HepG2 (cell line): Measurements from ENCODE around the gene PLPPR2. TPM values are rescaled to one million over a fixed set of nuclear protein-coding genes. Genes with fewer than 3 reads are reported as not detected.

Source experiments
- ATAC-seq: fragments of 200-7000 bp; cut with Tn5 transposase; 3 replicates; pipeline ENCODE4 v1.9.1; 2020; ENCODE audit warnings: mild to moderate bottlenecking, moderate library complexity
- BruUV-seq: library from RNA; stranded (reverse); fragments of 400-500 nt; replicated peaks from 2 replicates; lab custom pipeline; 2021; lab: Mats Ljungman, UMichigan
- CTCF ChIA-PET: fragments of 300-600 bp; formaldehyde crosslinking; extraction: SDS; loops from one replicate; lab custom pipeline; 2021; ENCODE audit warnings: low total read pairs, inconsistent platforms, low intra/inter-chr PET ratio; lab: Yijun Ruan, JAX
- POLR2A ChIA-PET: fragments of 350-600 bp; sonication (Branson Sonifier 250); formaldehyde crosslinking; loops from one replicate; lab custom pipeline; 2020; ENCODE audit warnings: antibody characterized with exemption, inconsistent platforms; lab: Yijun Ruan, JAX
- DNase-seq: peaks from one replicate; pipeline ENCODE4 v3.0.0-alpha.2; 2015; ENCODE audit warnings: low spot score
- FAIRE-seq: peaks from 3 replicates; lab custom pipeline; 2011; peaks lifted over from hg19 to GRCh38; lab: Jason Lieb, UNC
- H2AFZ ChIP-seq: one replicate; pipeline ENCODE4 v1.6.1; 2011; ENCODE audit warnings: low read length, inconsistent platforms
- H3K27ac ChIP-seq: fragments of 300-600 bp; 3 replicates; pipeline ENCODE4 v1.8.0; 2011; ENCODE audit warnings: mixed run types, mild to moderate bottlenecking, mixed read lengths, low read length, inconsistent platforms; ENCODE audit not compliant: insufficient read depth; ENCODE audit errors: extremely low read length
- H3K27me3 ChIP-seq, 2 experiments: fragments of 200-600 bp in 1 of 2; 2 replicates in 1 of 2; 3 replicates in 1 of 2; pipeline versions ENCODE4 v1.6.0 to v1.8.0; 2011; ENCODE audit warnings: low read length in 2 of 2, mild to moderate bottlenecking in 2 of 2, moderate library complexity in 2 of 2, inconsistent platforms in 1 of 2; ENCODE audit not compliant: insufficient read depth in 2 of 2, control insufficient read depth in 1 of 2
- H3K36me3 ChIP-seq, 2 experiments: fragments of 200-600 bp in 1 of 2; replicated peaks in 1 of 2; 2 replicates in 1 of 2; 3 replicates in 1 of 2; pipeline versions ENCODE4 v1.5.1 to v1.8.0; 2011; ENCODE audit warnings: low read length in 2 of 2, inconsistent platforms in 1 of 2; ENCODE audit not compliant: insufficient read depth in 2 of 2, control insufficient read depth in 1 of 2
- H3K4me1 ChIP-seq: 2 replicates; pipeline ENCODE4 v1.5.1; 2012; ENCODE audit warnings: low read length, inconsistent platforms; ENCODE audit not compliant: insufficient read depth
- H3K4me2 ChIP-seq: 2 replicates; pipeline ENCODE4 v1.6.0; 2011; ENCODE audit warnings: low read depth, low read length, inconsistent platforms
- H3K4me3 ChIP-seq, 3 experiments: fragments of 200-600 bp in 1 of 3; sonication (generic), shearing (Covaris generic) in 1 of 3; replicated peaks in 1 of 3; 2 replicates each; pipeline ENCODE4 v1.5.1; 2011 to 2016; ENCODE audit warnings: low read length in 3 of 3, inconsistent platforms in 2 of 3, low read depth in 2 of 3, mild to moderate bottlenecking in 2 of 3, control low read depth in 1 of 3, mixed read lengths in 1 of 3; ENCODE audit not compliant: insufficient read depth in 1 of 3
- H3K79me2 ChIP-seq: one replicate; pipeline ENCODE4 v1.6.1; 2011; ENCODE audit warnings: low read length, inconsistent platforms; ENCODE audit not compliant: insufficient read depth
- H3K9ac ChIP-seq: 2 replicates; pipeline ENCODE4 v1.6.0; 2011; ENCODE audit warnings: mild to moderate bottlenecking, low read depth, low read length, inconsistent platforms; ENCODE audit not compliant: insufficient read depth
- H3K9me3 ChIP-seq: 2 replicates; pipeline ENCODE4 v1.5.1; 2012; ENCODE audit warnings: mild to moderate bottlenecking, low read length
- H4K20me1 ChIP-seq: 2 replicates; pipeline ENCODE4 v1.6.0; 2011; ENCODE audit warnings: inconsistent platforms, mild to moderate bottlenecking, low read length, moderate library complexity; ENCODE audit not compliant: insufficient read depth
- ATM ChIP-seq: fragments of 450-650 bp; IDR thresholded peaks from 2 replicates; pipeline ENCODE4 v1.7.1; 2017; ENCODE audit warnings: mild to moderate bottlenecking, borderline replicate concordance
- NFIC ChIP-seq: IDR thresholded peaks from 2 replicates; pipeline ENCODE4 v1.6.1; 2012; ENCODE audit warnings: mild to moderate bottlenecking, low read length, inconsistent platforms
- PAF1 ChIP-seq: IDR thresholded peaks from 2 replicates; pipeline ENCODE4 v1.6.1; 2016; ENCODE audit warnings: missing genetic modification reagents, missing compliant biosample characterization
- RAD51 ChIP-seq: fragments of 450-650 bp; IDR thresholded peaks from 2 replicates; pipeline ENCODE4 v1.6.1; 2016; ENCODE audit warnings: borderline replicate concordance
- SRF ChIP-seq: IDR thresholded peaks from 2 replicates; pipeline ENCODE4 v1.6.1; 2011; ENCODE audit warnings: mild to moderate bottlenecking, low read depth, low read length, moderate library complexity
- TBX3 ChIP-seq: fragments of 450-650 bp; IDR thresholded peaks from 2 replicates; pipeline ENCODE4 v1.6.1; 2017; ENCODE audit warnings: antibody characterized with exemption, mild to moderate bottlenecking, inconsistent platforms, borderline replicate concordance
- TEAD3 ChIP-seq: optimal IDR thresholded peaks from 2 replicates; pipeline ENCODE3; 2016; ENCODE audit warnings: borderline replicate concordance
- ZNF790 ChIP-seq: sonication (generic); formaldehyde crosslinking; IDR thresholded peaks from 2 replicates; pipeline ENCODE4 v1.8.0; 2022; ENCODE audit warnings: missing genetic modification reagents, mild to moderate bottlenecking, borderline replicate concordance
- ZSCAN29 ChIP-seq: sonication (generic); formaldehyde crosslinking; conservative IDR thresholded peaks from 2 replicates; pipeline ENCODE4 v1.4.0; 2020; ENCODE audit warnings: mild to moderate bottlenecking, missing genetic modification reagents
- WGBS: methylation state at CpG from one replicate; pipeline ENCODE4 v1.1.6; 2017; ENCODE audit warnings: low lambda C conversion rate; 5-methylcytosine and 5-hydroxymethylcytosine counted together
- in situ Hi-C: cut with HindIII; loops from 2 replicates; pipeline ENCODE4 v1.10.0; 2017; ENCODE audit warnings: low pct_unique_long_range_greater_than_20kb; ENCODE audit not compliant: extremely low pct_ligation_motif_present
- intact Hi-C: fragments of 100-400 bp; cut with micrococcal nuclease; formaldehyde crosslinking; loops from one replicate; pipeline ENCODE4 v1.10.0; 2022; ENCODE audit not compliant: unreplicated experiment
- polyA plus RNA-seq, 8 experiments: library from polyadenylated mRNA; depleted of rRNA in 3 of 8; stranded (reverse) in 7 of 8; unstranded in 1 of 8; fragments of >200 nt; fragmentation: Illumina TruSeq in 4 of 8; extraction: Trizol in 4 of 8; gene quantifications; 2 replicates each; pipeline versions ENCODE4 v1.2.1 to v1.2.3, GENCODE V29; 2011 to 2016; ENCODE audit warnings: low read depth in 4 of 8, missing spikeins in 1 of 8, mixed read lengths in 1 of 8; ENCODE audit not compliant: insufficient read depth in 1 of 8
- total RNA-seq, 5 experiments: library from RNA; depleted of rRNA; stranded (reverse); fragments of >200 nt; fragmentation: Illumina TruSeq; extraction: Trizol; gene quantifications; 2 replicates each; pipeline ENCODE4 v1.2.3, GENCODE V29; 2016; ENCODE audit warnings: low read depth in 1 of 5
- TF ChIP-seq, protein P1 (sequence below): sonication (generic); formaldehyde crosslinking; IDR thresholded peaks from 2 replicates; pipeline ENCODE4 v1.5.0; 2020; ENCODE audit warnings: mild to moderate bottlenecking, missing genetic modification reagents, moderate library complexity
- TF ChIP-seq, protein P2 (sequence below): sonication (generic); formaldehyde crosslinking; IDR thresholded peaks from 2 replicates; pipeline ENCODE4 v1.4.0; 2020; ENCODE audit warnings: missing genetic modification reagents
- TF ChIP-seq, protein P3 (sequence below), 2 experiments: IDR thresholded peaks; 2 replicates each; pipeline ENCODE4 v1.6.1; 2011 to 2012; ENCODE audit warnings: low read length in 2 of 2, borderline replicate concordance in 1 of 2, low read depth in 1 of 2, mild to moderate bottlenecking in 1 of 2, moderate library complexity in 1 of 2

Gene PLPPR2
- total and polyA plus RNA-seq, 2 of the 13 experiments (the other 11 are each of a cell fraction or from before 2014, with no cell fraction given), result 1.5 to 2.1 TPM

DNA sequence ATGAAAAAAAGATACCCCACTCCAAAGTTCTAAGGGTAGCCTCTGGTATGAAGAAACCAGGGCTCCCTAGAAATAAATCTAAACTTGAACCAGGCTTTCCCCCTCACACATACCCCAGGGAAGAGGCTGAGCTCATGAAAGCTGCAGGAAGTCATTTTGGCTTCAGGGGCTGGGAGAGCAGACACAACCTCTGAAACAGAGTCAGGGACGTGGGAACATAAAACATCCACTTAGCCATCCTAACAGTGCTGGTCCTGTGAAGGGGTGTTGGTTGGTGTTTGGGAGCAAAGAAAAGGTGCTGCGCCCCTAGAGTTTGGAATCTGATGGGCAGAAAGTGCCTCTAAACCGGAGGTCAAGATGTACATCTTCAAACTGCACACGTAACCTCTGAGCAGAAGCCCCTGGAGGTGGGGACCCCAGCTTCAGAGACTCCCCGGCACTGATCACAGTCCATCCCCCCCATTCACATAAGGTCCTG, 31.6 kb upstream of the PLPPR2 start:
- no peaks in the 10 kb centered on the region for H3K79me2 ChIP-seq
- in situ Hi-C loops (no loop called here), intact Hi-C loops (no loop called here)
- ATAC-seq, result peak; percentile 45
- H4K20me1 ChIP-seq, result no peaks in the 10 kb centered on the region
- H3K36me3 ChIP-seq, result no peaks in the 10 kb centered on the region
- no peak for DNase-seq
- no peak overlapping the region for H3K27ac ChIP-seq
- peak overlapping the region; percentile 25 to 51 (median 47); a peak in 4 of 6 replicates for H3K4me3 ChIP-seq
- H3K4me2 ChIP-seq, result peak overlapping the region; percentile 68
- no peaks in the 10 kb centered on the region for H3K9me3 ChIP-seq
- H3K27me3 ChIP-seq, result no peaks in the 10 kb centered on the region
- 3% methylated on average over 5 of the region's 5 CpGs for WGBS
- peaks cover 35% of the 10 kb centered on the region for H3K4me1 ChIP-seq
- FAIRE-seq, result no peak
- ChIA-PET POLR2A (interaction anchor here (1.0 to 2.3 kb wide), 4 partner anchors 9 to 51 kb away, joined by 4 to 10 read pairs (median 4); partner anchors contain the start of genes CCDC159, RAB3D, SWSAP1 and TMEM205), CTCF (no interaction called here)
- H2AFZ ChIP-seq, result no peak overlapping the region
- no TSS peak for BruUV-seq
- H3K9ac ChIP-seq, result no peak overlapping the region
- peak; percentile 73 for TF ChIP-seq TEAD3 (CRISPR knock-in tag)
- no peak for TF ChIP-seq ATM
- TF ChIP-seq NFIC, result no peak
- no peak for TF ChIP-seq PAF1
- TF ChIP-seq, protein P1, sequence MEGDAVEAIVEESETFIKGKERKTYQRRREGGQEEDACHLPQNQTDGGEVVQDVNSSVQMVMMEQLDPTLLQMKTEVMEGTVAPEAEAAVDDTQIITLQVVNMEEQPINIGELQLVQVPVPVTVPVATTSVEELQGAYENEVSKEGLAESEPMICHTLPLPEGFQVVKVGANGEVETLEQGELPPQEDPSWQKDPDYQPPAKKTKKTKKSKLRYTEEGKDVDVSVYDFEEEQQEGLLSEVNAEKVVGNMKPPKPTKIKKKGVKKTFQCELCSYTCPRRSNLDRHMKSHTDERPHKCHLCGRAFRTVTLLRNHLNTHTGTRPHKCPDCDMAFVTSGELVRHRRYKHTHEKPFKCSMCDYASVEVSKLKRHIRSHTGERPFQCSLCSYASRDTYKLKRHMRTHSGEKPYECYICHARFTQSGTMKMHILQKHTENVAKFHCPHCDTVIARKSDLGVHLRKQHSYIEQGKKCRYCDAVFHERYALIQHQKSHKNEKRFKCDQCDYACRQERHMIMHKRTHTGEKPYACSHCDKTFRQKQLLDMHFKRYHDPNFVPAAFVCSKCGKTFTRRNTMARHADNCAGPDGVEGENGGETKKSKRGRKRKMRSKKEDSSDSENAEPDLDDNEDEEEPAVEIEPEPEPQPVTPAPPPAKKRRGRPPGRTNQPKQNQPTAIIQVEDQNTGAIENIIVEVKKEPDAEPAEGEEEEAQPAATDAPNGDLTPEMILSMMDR (CRISPR knock-in tag), result peak; percentile 27; the same call in 1 of the 2 replicates
- TF ChIP-seq TBX3, result no peak
- TF ChIP-seq ZNF790, result no peak
- TF ChIP-seq, protein P2, sequence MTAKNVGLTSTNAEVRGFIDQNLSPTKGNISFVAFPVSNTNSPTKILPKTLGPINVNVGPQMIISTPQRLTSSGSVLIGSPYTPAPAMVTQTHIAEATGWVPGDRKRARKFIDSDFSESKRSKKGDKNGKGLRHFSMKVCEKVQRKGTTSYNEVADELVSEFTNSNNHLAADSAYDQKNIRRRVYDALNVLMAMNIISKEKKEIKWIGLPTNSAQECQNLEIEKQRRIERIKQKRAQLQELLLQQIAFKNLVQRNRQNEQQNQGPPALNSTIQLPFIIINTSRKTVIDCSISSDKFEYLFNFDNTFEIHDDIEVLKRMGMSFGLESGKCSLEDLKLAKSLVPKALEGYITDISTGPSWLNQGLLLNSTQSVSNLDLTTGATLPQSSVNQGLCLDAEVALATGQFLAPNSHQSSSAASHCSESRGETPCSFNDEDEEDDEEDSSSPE (CRISPR knock-in tag), result no peak
- TF ChIP-seq RAD51, result no peak
- no peak for TF ChIP-seq SRF
- 0 out of 2 replicates have a peak, but pooled peaks have one; percentile 22 for TF ChIP-seq ZSCAN29 (CRISPR knock-in tag)
- TF ChIP-seq, protein P3, sequence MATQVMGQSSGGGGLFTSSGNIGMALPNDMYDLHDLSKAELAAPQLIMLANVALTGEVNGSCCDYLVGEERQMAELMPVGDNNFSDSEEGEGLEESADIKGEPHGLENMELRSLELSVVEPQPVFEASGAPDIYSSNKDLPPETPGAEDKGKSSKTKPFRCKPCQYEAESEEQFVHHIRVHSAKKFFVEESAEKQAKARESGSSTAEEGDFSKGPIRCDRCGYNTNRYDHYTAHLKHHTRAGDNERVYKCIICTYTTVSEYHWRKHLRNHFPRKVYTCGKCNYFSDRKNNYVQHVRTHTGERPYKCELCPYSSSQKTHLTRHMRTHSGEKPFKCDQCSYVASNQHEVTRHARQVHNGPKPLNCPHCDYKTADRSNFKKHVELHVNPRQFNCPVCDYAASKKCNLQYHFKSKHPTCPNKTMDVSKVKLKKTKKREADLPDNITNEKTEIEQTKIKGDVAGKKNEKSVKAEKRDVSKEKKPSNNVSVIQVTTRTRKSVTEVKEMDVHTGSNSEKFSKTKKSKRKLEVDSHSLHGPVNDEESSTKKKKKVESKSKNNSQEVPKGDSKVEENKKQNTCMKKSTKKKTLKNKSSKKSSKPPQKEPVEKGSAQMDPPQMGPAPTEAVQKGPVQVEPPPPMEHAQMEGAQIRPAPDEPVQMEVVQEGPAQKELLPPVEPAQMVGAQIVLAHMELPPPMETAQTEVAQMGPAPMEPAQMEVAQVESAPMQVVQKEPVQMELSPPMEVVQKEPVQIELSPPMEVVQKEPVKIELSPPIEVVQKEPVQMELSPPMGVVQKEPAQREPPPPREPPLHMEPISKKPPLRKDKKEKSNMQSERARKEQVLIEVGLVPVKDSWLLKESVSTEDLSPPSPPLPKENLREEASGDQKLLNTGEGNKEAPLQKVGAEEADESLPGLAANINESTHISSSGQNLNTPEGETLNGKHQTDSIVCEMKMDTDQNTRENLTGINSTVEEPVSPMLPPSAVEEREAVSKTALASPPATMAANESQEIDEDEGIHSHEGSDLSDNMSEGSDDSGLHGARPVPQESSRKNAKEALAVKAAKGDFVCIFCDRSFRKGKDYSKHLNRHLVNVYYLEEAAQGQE (IDR thresholded peaks at IDR 0.05; ENCODE audit: borderline replicate concordance in 1 of 2, low read depth in 1 of 2, low read length in 2 of 2), result no peak
- TF ChIP-seq, all 625 proteins: peak for 3
